ENCODE results near the gene GDI2.
"Not testable (repeated sequence)": the region's sequence is repeated elsewhere in the genome, so short reads cannot be mapped to it uniquely, and the experiment has no call there.

GDI2 gene

GRCh38 chr10:5809527-5810154 lies 3.6 kb downstream of the GDI2 start:
- no peak overlapping the region for H2BK15ac ChIP-seq (replicated peaks; ENCODE audit: low read depth)
- H3K79me1 ChIP-seq (ENCODE audit: low read length), result peaks cover 3% of the 10 kb centered on the region
- H3K79me2 ChIP-seq (ENCODE audit: control insufficient read depth, insufficient read depth, low read length), result peaks cover 75% of the 10 kb centered on the region
- H3K9ac ChIP-seq (ENCODE audit: low read length), result peak overlapping the region; percentile 13
- H3K27me3 ChIP-seq (ENCODE audit: insufficient read depth, low read length, poor library complexity), result no peaks in the 10 kb centered on the region
- H3K4ac ChIP-seq (ENCODE audit: low read depth, low read length), result no peak overlapping the region
- H3K4me2 ChIP-seq (ENCODE audit: low read length), result no peak overlapping the region
- no peak overlapping the region for H2AK5ac ChIP-seq (ENCODE audit: low read length)
- H4K5ac ChIP-seq (ENCODE audit: low read length), result no peak overlapping the region
- no peak for DNase-seq
- H3K36me3 ChIP-seq (ENCODE audit: control insufficient read depth, insufficient read depth, low read length), result no peaks in the 10 kb centered on the region
- no peak overlapping the region for H3K4me3 ChIP-seq (ENCODE audit: low read length)
- H4K8ac ChIP-seq (ENCODE audit: low read depth, low read length), result no peak overlapping the region
- H3K4me1 ChIP-seq (ENCODE audit: control insufficient read depth, low read depth, low read length), result no peaks in the 10 kb centered on the region
- H3K23ac ChIP-seq (ENCODE audit: low read length), result no peak overlapping the region
- H2BK120ac ChIP-seq (ENCODE audit: low read depth, low read length), result no peak overlapping the region
- WGBS (ENCODE audit: extremely low coverage, insufficient coverage, low lambda C conversion rate), result no CpG with 5 or more reads among the region's 4 CpGs
- no peak overlapping the region for H3K18ac ChIP-seq (ENCODE audit: low read length)
- H3K56ac ChIP-seq (ENCODE audit: low read length), result no peak overlapping the region
- no peak overlapping the region for H2BK5ac ChIP-seq (ENCODE audit: low read length)
- no peak overlapping the region for H3K27ac ChIP-seq (ENCODE audit: low read depth, low read length)

DNA sequence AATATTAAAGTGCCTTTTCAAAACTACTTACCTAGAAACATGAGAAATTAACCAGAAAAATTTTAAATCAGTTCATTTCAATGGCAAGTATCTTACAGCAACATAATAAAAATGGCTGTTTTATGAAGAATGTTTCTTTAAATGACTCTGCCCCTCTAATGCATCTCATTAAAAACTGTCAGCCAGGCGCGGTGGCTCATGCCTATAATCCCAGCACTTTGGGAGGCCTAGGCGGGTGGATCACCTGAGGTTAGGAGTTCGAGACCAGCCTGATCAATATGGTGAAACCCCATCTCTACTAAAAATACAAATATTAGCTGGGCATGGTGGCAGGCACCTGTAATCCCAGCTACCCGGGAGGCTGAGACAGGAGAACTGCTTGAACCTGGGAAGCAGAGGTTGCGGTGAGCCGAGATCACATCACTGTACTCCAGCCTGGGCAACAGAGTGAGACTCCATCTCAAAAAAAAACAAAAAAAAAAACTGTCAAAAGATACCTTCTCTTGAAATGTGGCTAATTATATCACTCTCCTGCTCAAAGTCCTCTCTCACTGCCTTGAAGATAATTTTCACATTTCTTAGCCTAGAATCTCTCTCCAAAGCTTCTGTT lies 4.3 kb downstream of the GDI2 start:
- not testable (repeated sequence) for H3K4me3 ChIP-seq (ENCODE audit: low read length)
- WGBS (ENCODE audit: extremely low coverage, insufficient coverage, low lambda C conversion rate), result no CpG with 5 or more reads among the region's 7 CpGs

DNA sequence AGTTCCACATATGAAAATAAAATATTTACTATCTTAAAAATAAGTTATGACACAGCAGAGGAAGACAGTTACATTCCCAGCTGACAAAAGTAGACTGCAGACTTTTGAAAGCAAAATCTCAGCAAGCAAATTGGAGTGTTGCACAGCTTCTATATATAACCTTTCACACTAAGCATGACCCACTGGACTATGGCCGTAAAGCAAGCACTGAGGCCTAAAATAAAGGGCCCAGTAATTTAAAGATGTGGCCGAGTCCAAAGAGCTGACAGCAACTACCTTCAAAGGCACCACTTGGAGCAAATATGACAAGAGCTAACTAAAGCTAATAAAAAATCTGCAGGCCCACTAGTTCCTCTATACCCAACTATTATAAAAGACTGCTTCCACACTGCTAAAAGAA lies 6.5 kb downstream of the GDI2 start:
- no CpG with 5 or more reads among the region's 2 CpGs for WGBS (ENCODE audit: extremely low coverage, insufficient coverage, low lambda C conversion rate)
- Histone ChIP-seq H2BK15ac (replicated peaks; ENCODE audit: low read depth) (no peak overlapping the region), H3K36me3 (ENCODE audit: control insufficient read depth, insufficient read depth, low read length) (no peaks in the 10 kb centered on the region)

More for the DNA sequence above, 4.3 kb downstream of the GDI2 start:
- not testable (repeated sequence) for H2BK15ac ChIP-seq (replicated peaks; ENCODE audit: low read depth); H3K18ac ChIP-seq (ENCODE audit: low read length); H3K79me1 ChIP-seq (ENCODE audit: low read length); H3K4me1 ChIP-seq (ENCODE audit: control insufficient read depth, low read depth, low read length); H3K4me2 ChIP-seq (ENCODE audit: low read length); DNase-seq; H4K8ac ChIP-seq (ENCODE audit: low read depth, low read length); H3K23ac ChIP-seq (ENCODE audit: low read length); H2BK5ac ChIP-seq (ENCODE audit: low read length); H3K4ac ChIP-seq (ENCODE audit: low read depth, low read length); H3K27ac ChIP-seq (ENCODE audit: low read depth, low read length); H4K5ac ChIP-seq (ENCODE audit: low read length); H2AK5ac ChIP-seq (ENCODE audit: low read length); H2BK120ac ChIP-seq (ENCODE audit: low read depth, low read length); H3K56ac ChIP-seq (ENCODE audit: low read length); H3K9ac ChIP-seq (ENCODE audit: low read length); H3K36me3 ChIP-seq (ENCODE audit: control insufficient read depth, insufficient read depth, low read length); H3K27me3 ChIP-seq (ENCODE audit: insufficient read depth, low read length, poor library complexity)
- peaks cover 78% of the 10 kb centered on the region for H3K79me2 ChIP-seq (ENCODE audit: control insufficient read depth, insufficient read depth, low read length)

GRCh38 chr10:5805711-5806110 lies 7.5 kb downstream of the GDI2 start:
- Histone ChIP-seq H4K8ac (ENCODE audit: low read depth, low read length) (no peak overlapping the region), H3K18ac (ENCODE audit: low read length) (no peak overlapping the region), H3K23ac (ENCODE audit: low read length) (no peak overlapping the region), H3K36me3 (ENCODE audit: control insufficient read depth, insufficient read depth, low read length) (no peaks in the 10 kb centered on the region), H2AK5ac (ENCODE audit: low read length) (no peak overlapping the region), H3K79me2 (ENCODE audit: control insufficient read depth, insufficient read depth, low read length) (peaks cover 86% of the 10 kb centered on the region), H3K4me3 (ENCODE audit: low read length) (no peak overlapping the region), H3K27ac (ENCODE audit: low read depth, low read length) (no peak overlapping the region), H2BK120ac (ENCODE audit: low read depth, low read length) (no peak overlapping the region), H3K79me1 (ENCODE audit: low read length) (no peaks in the 10 kb centered on the region), H4K5ac (ENCODE audit: low read length) (no peak overlapping the region), H3K4me1 (ENCODE audit: control insufficient read depth, low read depth, low read length) (no peaks in the 10 kb centered on the region), H3K4ac (ENCODE audit: low read depth, low read length) (no peak overlapping the region), H3K27me3 (ENCODE audit: insufficient read depth, low read length, poor library complexity) (no peaks in the 10 kb centered on the region), H3K9ac (ENCODE audit: low read length) (no peak overlapping the region), H2BK15ac (replicated peaks; ENCODE audit: low read depth) (no peak overlapping the region), H3K4me2 (ENCODE audit: low read length) (no peak overlapping the region), H3K56ac (ENCODE audit: low read length) (no peak overlapping the region), H2BK5ac (ENCODE audit: low read length) (no peak overlapping the region)
- WGBS (ENCODE audit: extremely low coverage, insufficient coverage, low lambda C conversion rate), result no CpG with 5 or more reads among the region's 4 CpGs
- DNase-seq, result no peak

More for the DNA sequence above, 6.5 kb downstream of the GDI2 start:
- no peaks in the 10 kb centered on the region for H3K79me1 ChIP-seq (ENCODE audit: low read length)
- no peaks in the 10 kb centered on the region for H3K4me1 ChIP-seq (ENCODE audit: control insufficient read depth, low read depth, low read length)
- H3K23ac ChIP-seq (ENCODE audit: low read length), result no peak overlapping the region
- H2BK120ac ChIP-seq (ENCODE audit: low read depth, low read length), result no peak overlapping the region
- H3K27me3 ChIP-seq (ENCODE audit: insufficient read depth, low read length, poor library complexity), result no peaks in the 10 kb centered on the region
- no peak overlapping the region for H3K4ac ChIP-seq (ENCODE audit: low read depth, low read length)
- no peak overlapping the region for H2BK5ac ChIP-seq (ENCODE audit: low read length)
- no peak overlapping the region for H3K18ac ChIP-seq (ENCODE audit: low read length)
- H4K5ac ChIP-seq (ENCODE audit: low read length), result no peak overlapping the region
- H3K9ac ChIP-seq (ENCODE audit: low read length), result no peak overlapping the region
- no peak for DNase-seq
- no peak overlapping the region for H3K27ac ChIP-seq (ENCODE audit: low read depth, low read length)
- no peak overlapping the region for H4K8ac ChIP-seq (ENCODE audit: low read depth, low read length)
- no peak overlapping the region for H3K56ac ChIP-seq (ENCODE audit: low read length)
- H3K4me3 ChIP-seq (ENCODE audit: low read length), result no peak overlapping the region
- H2AK5ac ChIP-seq (ENCODE audit: low read length), result no peak overlapping the region
- peaks cover 84% of the 10 kb centered on the region for H3K79me2 ChIP-seq (ENCODE audit: control insufficient read depth, insufficient read depth, low read length)
- H3K4me2 ChIP-seq (ENCODE audit: low read length), result no peak overlapping the region

GRCh38 chr10:5805260-5805659 lies 8.0 kb downstream of the GDI2 start:
- H3K36me3 ChIP-seq (ENCODE audit: control insufficient read depth, insufficient read depth, low read length), result no peaks in the 10 kb centered on the region
- no peak overlapping the region for H3K27ac ChIP-seq (ENCODE audit: low read depth, low read length)
- H3K4me1 ChIP-seq (ENCODE audit: control insufficient read depth, low read depth, low read length), result no peaks in the 10 kb centered on the region
- H4K5ac ChIP-seq (ENCODE audit: low read length), result no peak overlapping the region
- H2BK120ac ChIP-seq (ENCODE audit: low read depth, low read length), result no peak overlapping the region
- H3K4ac ChIP-seq (ENCODE audit: low read depth, low read length), result no peak overlapping the region
- no peak overlapping the region for H3K4me3 ChIP-seq (ENCODE audit: low read length)
- no peaks in the 10 kb centered on the region for H3K27me3 ChIP-seq (ENCODE audit: insufficient read depth, low read length, poor library complexity)
- no peak overlapping the region for H4K8ac ChIP-seq (ENCODE audit: low read depth, low read length)
- no peak overlapping the region for H3K23ac ChIP-seq (ENCODE audit: low read length)
- WGBS (ENCODE audit: extremely low coverage, insufficient coverage, low lambda C conversion rate), result no CpG with 5 or more reads among the region's 2 CpGs
- H3K4me2 ChIP-seq (ENCODE audit: low read length), result no peak overlapping the region
- no peak overlapping the region for H3K18ac ChIP-seq (ENCODE audit: low read length)
- DNase-seq, result no peak
- no peaks in the 10 kb centered on the region for H3K79me1 ChIP-seq (ENCODE audit: low read length)
- no peak overlapping the region for H3K9ac ChIP-seq (ENCODE audit: low read length)
- no peak overlapping the region for H2BK15ac ChIP-seq (replicated peaks; ENCODE audit: low read depth)
- H3K79me2 ChIP-seq (ENCODE audit: control insufficient read depth, insufficient read depth, low read length), result peaks cover 85% of the 10 kb centered on the region
- H2AK5ac ChIP-seq (ENCODE audit: low read length), result no peak overlapping the region
- H3K56ac ChIP-seq (ENCODE audit: low read length), result no peak overlapping the region
- H2BK5ac ChIP-seq (ENCODE audit: low read length), result no peak overlapping the region

DNA sequence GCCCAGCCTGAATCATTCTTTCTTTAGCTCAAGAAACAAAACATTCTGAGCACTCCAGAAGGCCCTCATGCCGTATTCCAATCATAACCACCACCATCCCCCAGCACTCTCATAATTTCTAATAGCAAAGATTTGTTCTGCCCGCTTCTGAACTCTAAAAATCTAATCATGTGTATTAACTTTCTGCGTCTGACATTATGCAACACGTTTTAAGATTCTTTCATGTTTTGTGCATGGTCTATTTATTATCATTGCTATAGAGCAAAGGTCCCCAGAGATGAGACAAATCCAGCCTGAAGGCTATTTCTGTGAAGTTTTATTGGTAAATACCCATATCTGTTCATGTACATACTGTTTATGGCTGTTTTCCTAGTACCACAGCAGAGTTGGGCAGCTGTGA lies 8.8 kb downstream of the GDI2 start:
- no peak overlapping the region for H2AK5ac ChIP-seq (ENCODE audit: low read length)
- no peak overlapping the region for H3K18ac ChIP-seq (ENCODE audit: low read length)
- H3K27me3 ChIP-seq (ENCODE audit: insufficient read depth, low read length, poor library complexity), result no peaks in the 10 kb centered on the region
- no peak overlapping the region for H3K4ac ChIP-seq (ENCODE audit: low read depth, low read length)
- no peak overlapping the region for H3K9ac ChIP-seq (ENCODE audit: low read length)
- no peak overlapping the region for H2BK120ac ChIP-seq (ENCODE audit: low read depth, low read length)
- no peak overlapping the region for H4K8ac ChIP-seq (ENCODE audit: low read depth, low read length)
- DNase-seq, result no peak
- no peak overlapping the region for H2BK15ac ChIP-seq (replicated peaks; ENCODE audit: low read depth)
- no peak overlapping the region for H3K4me3 ChIP-seq (ENCODE audit: low read length)
- no peaks in the 10 kb centered on the region for H3K4me1 ChIP-seq (ENCODE audit: control insufficient read depth, low read depth, low read length)
- no peak overlapping the region for H3K23ac ChIP-seq (ENCODE audit: low read length)
- H3K27ac ChIP-seq (ENCODE audit: low read depth, low read length), result no peak overlapping the region
- peaks cover 82% of the 10 kb centered on the region for H3K79me2 ChIP-seq (ENCODE audit: control insufficient read depth, insufficient read depth, low read length)
- WGBS (ENCODE audit: extremely low coverage, insufficient coverage, low lambda C conversion rate), result no CpG with 5 or more reads among the region's 4 CpGs
- H3K56ac ChIP-seq (ENCODE audit: low read length), result no peak overlapping the region
- no peaks in the 10 kb centered on the region for H3K36me3 ChIP-seq (ENCODE audit: control insufficient read depth, insufficient read depth, low read length)
- no peak overlapping the region for H4K5ac ChIP-seq (ENCODE audit: low read length)
- no peak overlapping the region for H3K4me2 ChIP-seq (ENCODE audit: low read length)
- H2BK5ac ChIP-seq (ENCODE audit: low read length), result no peak overlapping the region
- peaks cover 3% of the 10 kb centered on the region for H3K79me1 ChIP-seq (ENCODE audit: low read length)

Measured in mesendoderm (in vitro differentiated cells).